Endothelial cell of umbilical vein (primary cell): ENCODE measurements around the gene LMO7. TPM values are rescaled to one million over a fixed set of nuclear protein-coding genes. Genes with fewer than 3 reads are reported as not detected.

Experiments used
- BruUV-seq: library from RNA; stranded (reverse); fragments of 400-500 nt; replicated peaks from 2 replicates; lab custom pipeline; 2021; lab: Mats Ljungman, UMichigan
- CTCF ChIA-PET: fragments of 300-600, 350-600 bp; sonication (Branson Sonifier 250); formaldehyde crosslinking; loops from one replicate; lab custom pipeline; 2021; ENCODE audit warnings: antibody characterized with exemption, inconsistent platforms; lab: Charles Lee
- POLR2A ChIA-PET: fragments of 300-600, 350-600 bp; sonication (Branson Sonifier 250); formaldehyde crosslinking; loops from one replicate; lab custom pipeline; 2021; ENCODE audit warnings: antibody characterized with exemption, inconsistent platforms; lab: Charles Lee
- DNase-seq: peaks from one replicate; pipeline ENCODE4 v3.0.0-alpha.2; 2011; ENCODE audit warnings: low read depth, low spot score
- FAIRE-seq: peaks from 2 replicates; lab custom pipeline; 2011; peaks lifted over from hg19 to GRCh38; lab: Jason Lieb, UNC
- H2AFZ ChIP-seq: 2 replicates; pipeline ENCODE4 v1.6.0; 2012; ENCODE audit warnings: low read depth, low read length, control low read depth, inconsistent platforms
- H3K27ac ChIP-seq: 2 replicates; pipeline ENCODE4 v1.5.1; 2011; ENCODE audit warnings: low read depth, mild to moderate bottlenecking, control low read depth, low read length, moderate library complexity; ENCODE audit not compliant: insufficient read depth
- H3K27me3 ChIP-seq, 2 experiments: 2 replicates each; pipeline versions ENCODE4 v1.6.0 to v1.6.1; 2011; ENCODE audit warnings: low read length in 2 of 2, mixed read lengths in 1 of 2; ENCODE audit not compliant: control insufficient read depth in 2 of 2, insufficient read depth in 2 of 2
- H3K36me3 ChIP-seq, 2 experiments: 2 replicates in 1 of 2; 3 replicates in 1 of 2; pipeline ENCODE4 v1.5.1; 2011; ENCODE audit warnings: low read length in 2 of 2, mild to moderate bottlenecking in 1 of 2, moderate library complexity in 1 of 2; ENCODE audit not compliant: control insufficient read depth in 2 of 2, insufficient read depth in 2 of 2; ENCODE audit errors: extremely low read depth in 1 of 2
- H3K4me1 ChIP-seq: 3 replicates; pipeline ENCODE4 v1.5.1; 2011; ENCODE audit warnings: mild to moderate bottlenecking, low read length; ENCODE audit not compliant: control insufficient read depth, insufficient read depth; ENCODE audit errors: extremely low read depth
- H3K4me2 ChIP-seq: 2 replicates; pipeline ENCODE4 v1.6.1; 2011; ENCODE audit warnings: low read length, control low read depth, mixed read lengths; ENCODE audit not compliant: insufficient read depth
- H3K4me3 ChIP-seq, 3 experiments: fragments of 200-600 bp in 1 of 3; sonication (generic), shearing (Covaris generic) in 1 of 3; replicated peaks in 1 of 3; 2 replicates each; pipeline ENCODE4 v1.5.1; 2011 to 2016; ENCODE audit warnings: control low read depth in 3 of 3, low read length in 3 of 3, mild to moderate bottlenecking in 2 of 3, inconsistent platforms in 1 of 3, low read depth in 1 of 3, moderate library complexity in 1 of 3; ENCODE audit not compliant: insufficient read depth in 1 of 3
- H3K79me2 ChIP-seq: 2 replicates; pipeline ENCODE4 v1.6.0; 2012; ENCODE audit warnings: low read length, inconsistent platforms; ENCODE audit not compliant: control insufficient read depth, insufficient read depth
- H3K9ac ChIP-seq: replicated peaks from 2 replicates; pipeline ENCODE3; 2011; ENCODE audit warnings: low read length, control low read depth; ENCODE audit not compliant: insufficient read depth; ENCODE audit errors: extremely low read depth
- H3K9me1 ChIP-seq: replicated peaks from 3 replicates; pipeline ENCODE4 v1.6.0; 2011; ENCODE audit warnings: mild to moderate bottlenecking, low read length; ENCODE audit not compliant: control insufficient read depth, insufficient read depth; ENCODE audit errors: extremely low read depth
- H3K9me3 ChIP-seq: replicated peaks from 2 replicates; pipeline ENCODE4 v1.5.1; 2012; ENCODE audit warnings: low read length, inconsistent platforms; ENCODE audit not compliant: control insufficient read depth, insufficient read depth
- H4K20me1 ChIP-seq: replicated peaks from 2 replicates; pipeline ENCODE3; 2011; ENCODE audit warnings: mild to moderate bottlenecking, low read length; ENCODE audit not compliant: control insufficient read depth, insufficient read depth; ENCODE audit errors: extremely low read depth
- CTCF ChIP-seq, 2 donors: IDR thresholded peaks; 1 replicate in 1 of 2; 2 replicates in 1 of 2; pipeline ENCODE4 v1.5.1; 2011; ENCODE audit warnings: low read length in 2 of 2, mild to moderate bottlenecking in 2 of 2, moderate library complexity in 2 of 2, control low read depth in 1 of 2, inconsistent platforms in 1 of 2, low read depth in 1 of 2; ENCODE audit not compliant: insufficient read depth in 1 of 2; ENCODE audit errors: extremely low read depth in 1 of 2
- EZH2 ChIP-seq: IDR thresholded peaks from 2 replicates; pipeline ENCODE4 v1.6.1; 2012; ENCODE audit warnings: borderline replicate concordance, low read depth, mild to moderate bottlenecking, moderate library complexity, low read length, inconsistent platforms; ENCODE audit not compliant: severe bottlenecking
- FOS ChIP-seq: IDR thresholded peaks from 2 replicates; pipeline ENCODE4 v1.6.1; 2011; ENCODE audit warnings: mild to moderate bottlenecking, low read length, moderate library complexity, borderline replicate concordance; ENCODE audit not compliant: insufficient read depth
- GATA2 ChIP-seq: IDR thresholded peaks from 2 replicates; pipeline ENCODE4 v1.7.0; 2011; ENCODE audit warnings: low read depth, mild to moderate bottlenecking, moderate library complexity, mixed read lengths, low read length; ENCODE audit not compliant: insufficient read length, insufficient read depth
- JUN ChIP-seq: IDR thresholded peaks from 2 replicates; pipeline ENCODE4 v1.6.1; 2011; ENCODE audit warnings: borderline replicate concordance, low read depth; ENCODE audit not compliant: insufficient read length, insufficient read depth
- MAX ChIP-seq: IDR thresholded peaks from 2 replicates; pipeline ENCODE4 v1.6.1; 2011; ENCODE audit not compliant: insufficient read depth, insufficient read length
- MYC ChIP-seq: IDR thresholded peaks from one replicate; pipeline ENCODE4 v1.6.1; 2011; ENCODE audit warnings: mild to moderate bottlenecking, low read depth, low read length
- POLR2A ChIP-seq: IDR thresholded peaks from 2 replicates; pipeline ENCODE4 v1.6.1; 2012; ENCODE audit warnings: low read depth, mild to moderate bottlenecking, control low read depth, low read length
- POLR2AphosphoS5 ChIP-seq: IDR thresholded peaks from 2 replicates; pipeline ENCODE4 v1.6.1; 2012; ENCODE audit warnings: low read depth, mild to moderate bottlenecking, control low read depth, low read length, moderate library complexity; ENCODE audit not compliant: insufficient read depth
- dilution Hi-C: fragments of 300-500 bp; cut with MboI; formaldehyde crosslinking; loops from one replicate; pipeline ENCODE4 v1.15.0; 2019; ENCODE audit warnings: low sequenced_read_pairs; ENCODE audit not compliant: extremely low pct_ligation_motif_present
- intact Hi-C: fragments of 100-400 bp; cut with micrococcal nuclease; formaldehyde crosslinking; loops from one replicate; pipeline ENCODE4 v1.10.0; 2022
- polyA plus RNA-seq, 4 experiments: library from polyadenylated mRNA; depleted of rRNA in 3 of 4; stranded (reverse) in 3 of 4; unstranded in 1 of 4; fragments of >200 nt; gene quantifications; 2 replicates each; pipeline versions ENCODE4 v1.2.1 to v1.2.3, GENCODE V29; 2011 to 2012; ENCODE audit warnings: missing spikeins in 1 of 4
- total RNA-seq: library from RNA; stranded (reverse); gene quantifications from 2 replicates; pipeline ENCODE4 v1.2.3, GENCODE V29; 2021

The LMO7 gene
- total and polyA plus RNA-seq, 2 donors (not counting 3 experiments of a cell fraction or from before 2014, with no cell fraction given), result 10.5 to 21.1 TPM

GRCh38 chr13:75896271-75896670, 260.1 kb downstream of the LMO7 start:
- no peak overlapping the region for H3K9ac ChIP-seq
- H3K79me2 ChIP-seq, result no peaks in the 10 kb centered on the region
- BruUV-seq, result no TSS peak

More at GRCh38 chr13:75896271-75896670, 260.1 kb downstream of the LMO7 start:
- intact Hi-C loops (no loop called here), dilution Hi-C loops (no loop called here)
- no peaks in the 10 kb centered on the region for H3K9me3 ChIP-seq
- POLR2A ChIA-PET, result no interaction called here
- H3K36me3 ChIP-seq, result no peaks in the 10 kb centered on the region
- H2AFZ ChIP-seq, result no peak overlapping the region
- TF ChIP-seq JUN, result no peak
- no peak for TF ChIP-seq CTCF (IDR thresholded peaks at IDR 0.05; ENCODE audit: extremely low read depth in 1 of 2, insufficient read depth in 1 of 2, low read depth in 1 of 2, low read length in 2 of 2)
- no peak for TF ChIP-seq MYC
- no peak for TF ChIP-seq EZH2
- no peak for TF ChIP-seq MAX
- TF ChIP-seq FOS, result no peak
- TF ChIP-seq POLR2A, result no peak
- no peak for TF ChIP-seq GATA2
- no peak for TF ChIP-seq POLR2AphosphoS5
- peaks cover 0 to 4% of the 10 kb centered on the region in 2 experiments for H3K27me3 ChIP-seq
- no peak overlapping the region for H3K27ac ChIP-seq
- no peaks in the 10 kb centered on the region for H3K9me1 ChIP-seq
- H3K4me2 ChIP-seq, result no peak overlapping the region
- no peaks in the 10 kb centered on the region for H3K4me1 ChIP-seq
- DNase-seq (no peak), FAIRE-seq (no peak)
- CTCF ChIA-PET, result no interaction called here
- no peaks in the 10 kb centered on the region for H4K20me1 ChIP-seq
- H3K4me3 ChIP-seq, result no peak overlapping the region
